Measurements from ENCODE around the gene PLGLB1. TPM values are rescaled to one million over a fixed set of nuclear protein-coding genes. Genes with fewer than 3 reads are reported as not detected.
A peak's percentile ranks its signal among the peaks of the same experiment; 100 is the strongest.
"Not testable (repeated sequence)": the region's sequence is repeated elsewhere in the genome, so short reads cannot be mapped to it uniquely, and the experiment has no call there.

The PLGLB1 gene
- total RNA-seq, 1 donor from 2014 or later, result 2.4 TPM

DNA sequence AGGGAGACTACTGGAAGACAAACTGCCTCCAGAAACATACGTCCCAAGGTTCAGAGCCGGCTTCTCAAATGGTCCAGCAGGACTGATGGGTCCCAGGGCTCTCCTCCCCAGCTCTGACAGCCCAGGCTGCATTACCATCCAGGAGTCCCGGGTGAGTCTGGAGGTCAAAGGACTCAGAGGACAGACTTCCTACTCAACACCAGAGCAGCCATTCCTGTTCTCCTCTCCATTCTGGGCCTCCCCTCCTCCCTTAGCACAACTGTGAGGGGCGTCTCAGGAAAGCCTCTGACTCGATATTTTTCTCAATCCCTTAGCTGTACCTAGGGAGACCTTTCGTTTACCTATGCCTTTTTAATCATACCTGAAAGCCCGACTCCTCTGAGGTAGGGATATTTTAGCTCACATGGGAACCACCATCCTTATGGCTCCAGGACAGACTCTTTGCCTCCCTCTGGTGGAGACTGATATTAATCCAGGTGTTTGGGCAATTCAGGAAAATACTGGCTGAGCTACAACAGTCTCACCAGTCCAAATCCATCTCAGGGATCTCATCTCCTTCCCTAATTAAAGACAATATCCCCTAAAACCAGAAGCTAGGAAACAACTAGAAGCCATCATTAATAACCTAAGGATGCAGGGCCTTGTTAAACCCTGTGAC lies 19.8 kb upstream of the PLGLB1 start:
- H3K4me2 ChIP-seq; H3K9me3 ChIP-seq (ENCODE audit: low read depth); H3K4me3 ChIP-seq; H3K4me1 Mint-ChIP-seq; H4K20me1 ChIP-seq (ENCODE audit: low read depth); DNase-seq (ENCODE audit: low spot score); H3K27ac Mint-ChIP-seq; H3K36me3 Mint-ChIP-seq; H3K79me2 ChIP-seq (ENCODE audit: low read depth); H3K27ac ChIP-seq; H3K4me3 Mint-ChIP-seq; H3K9ac ChIP-seq; H3F3A ChIP-seq (ENCODE audit: low read depth); H3K36me3 ChIP-seq; H3K27me3 Mint-ChIP-seq (ENCODE audit: insufficient read depth, low read depth); H3K27me3 ChIP-seq; H2AFZ ChIP-seq (replicated peaks); H3K9me3 Mint-ChIP-seq; H3K4me1 ChIP-seq: not testable (repeated sequence)
- peak; percentile 45 for TF ChIP-seq CTCF (IDR thresholded peaks at IDR 0.05)

- H4K20me1 ChIP-seq (ENCODE audit: low read depth); DNase-seq (ENCODE audit: low spot score); H3K4me1 ChIP-seq; H3K4me1 Mint-ChIP-seq; H3K27me3 Mint-ChIP-seq (ENCODE audit: insufficient read depth, low read depth); H3K4me3 ChIP-seq; H3K27me3 ChIP-seq; H3K36me3 ChIP-seq; H3K4me2 ChIP-seq; H3K27ac ChIP-seq; H3K4me3 Mint-ChIP-seq; H3K9ac ChIP-seq; H3F3A ChIP-seq (ENCODE audit: low read depth); H3K27ac Mint-ChIP-seq; H3K36me3 Mint-ChIP-seq; H3K79me2 ChIP-seq (ENCODE audit: low read depth); H3K9me3 Mint-ChIP-seq; H2AFZ ChIP-seq (replicated peaks); H3K9me3 ChIP-seq (ENCODE audit: low read depth): not testable (repeated sequence)
Observed at GRCh38 chr2:87028607-87029006, 7.0 kb upstream of the PLGLB1 start.

GRCh38 chr2:87026816-87027215 lies 5.2 kb upstream of the PLGLB1 start:
- not testable (repeated sequence) for H3K27me3 ChIP-seq; H3K36me3 ChIP-seq; H2AFZ ChIP-seq (replicated peaks); H3K9me3 ChIP-seq (ENCODE audit: low read depth); H3K4me2 ChIP-seq; H3K27ac Mint-ChIP-seq; H3K9me3 Mint-ChIP-seq; H3F3A ChIP-seq (ENCODE audit: low read depth); H3K27ac ChIP-seq; H3K27me3 Mint-ChIP-seq (ENCODE audit: insufficient read depth, low read depth); H3K79me2 ChIP-seq (ENCODE audit: low read depth); H3K4me1 ChIP-seq; DNase-seq (ENCODE audit: low spot score); H3K4me1 Mint-ChIP-seq; H3K9ac ChIP-seq; H4K20me1 ChIP-seq (ENCODE audit: low read depth); H3K4me3 Mint-ChIP-seq; H3K4me3 ChIP-seq; H3K36me3 Mint-ChIP-seq

- H2AFZ ChIP-seq (replicated peaks); H3K4me3 ChIP-seq; H3K36me3 ChIP-seq; H3K9ac ChIP-seq; H3F3A ChIP-seq (ENCODE audit: low read depth); H3K4me1 ChIP-seq; H3K9me3 ChIP-seq (ENCODE audit: low read depth); H3K36me3 Mint-ChIP-seq; H3K27ac ChIP-seq; H4K20me1 ChIP-seq (ENCODE audit: low read depth); H3K27me3 Mint-ChIP-seq (ENCODE audit: insufficient read depth, low read depth); H3K4me2 ChIP-seq; H3K27me3 ChIP-seq; H3K4me3 Mint-ChIP-seq; DNase-seq (ENCODE audit: low spot score); H3K27ac Mint-ChIP-seq; H3K79me2 ChIP-seq (ENCODE audit: low read depth); H3K9me3 Mint-ChIP-seq; H3K4me1 Mint-ChIP-seq: not testable (repeated sequence)
Observed at GRCh38 chr2:87025927-87026326, 4.3 kb upstream of the PLGLB1 start.

- H3K4me2 ChIP-seq; H3K27ac ChIP-seq; H3K4me1 ChIP-seq; H4K20me1 ChIP-seq (ENCODE audit: low read depth); H3K27ac Mint-ChIP-seq; H2AFZ ChIP-seq (replicated peaks); H3K4me1 Mint-ChIP-seq; H3K9me3 ChIP-seq (ENCODE audit: low read depth); H3F3A ChIP-seq (ENCODE audit: low read depth); H3K27me3 Mint-ChIP-seq (ENCODE audit: insufficient read depth, low read depth); H3K36me3 Mint-ChIP-seq; H3K36me3 ChIP-seq; H3K79me2 ChIP-seq (ENCODE audit: low read depth); DNase-seq (ENCODE audit: low spot score); H3K9ac ChIP-seq; H3K9me3 Mint-ChIP-seq; H3K4me3 Mint-ChIP-seq; H3K4me3 ChIP-seq; H3K27me3 ChIP-seq: not testable (repeated sequence)
Observed at GRCh38 chr2:87023988-87024615, 2.5 kb upstream of the PLGLB1 start.

DNA sequence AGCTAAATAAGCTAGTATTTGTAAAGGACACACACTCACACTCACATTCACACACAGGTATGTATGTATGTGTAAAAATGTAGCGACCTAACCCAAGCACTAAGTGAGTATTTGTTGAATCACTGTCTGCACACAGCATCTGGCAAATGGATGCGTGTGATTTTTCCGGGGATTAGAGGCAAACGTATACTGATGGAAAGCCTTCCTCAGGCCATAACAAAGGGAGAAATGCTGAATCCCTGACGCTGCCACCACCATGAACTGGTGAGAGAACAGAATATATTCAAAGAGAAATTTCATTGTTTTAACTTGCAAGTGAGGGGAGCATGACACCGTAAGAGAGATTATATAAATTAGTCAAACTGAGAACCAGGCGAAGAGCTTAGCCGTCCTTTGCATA lies 601 bp downstream of the PLGLB1 start:
- H3K27me3 Mint-ChIP-seq (ENCODE audit: insufficient read depth, low read depth); H3K4me1 Mint-ChIP-seq; H3K4me1 ChIP-seq; H3K36me3 ChIP-seq; H3K4me3 ChIP-seq; H3K4me2 ChIP-seq; H4K20me1 ChIP-seq (ENCODE audit: low read depth); H3K36me3 Mint-ChIP-seq; H3F3A ChIP-seq (ENCODE audit: low read depth); H3K9me3 ChIP-seq (ENCODE audit: low read depth); H2AFZ ChIP-seq (replicated peaks); H3K9ac ChIP-seq; H3K4me3 Mint-ChIP-seq; H3K27ac Mint-ChIP-seq; H3K79me2 ChIP-seq (ENCODE audit: low read depth); H3K9me3 Mint-ChIP-seq; H3K27ac ChIP-seq; H3K27me3 ChIP-seq; DNase-seq (ENCODE audit: low spot score): not testable (repeated sequence)

- H3K4me3 ChIP-seq; H3K27me3 ChIP-seq; DNase-seq (ENCODE audit: low spot score); H3K27ac Mint-ChIP-seq; H4K20me1 ChIP-seq (ENCODE audit: low read depth); H3K4me1 ChIP-seq; H3K27ac ChIP-seq; H3K9ac ChIP-seq; H3K36me3 ChIP-seq; H3K4me3 Mint-ChIP-seq; H2AFZ ChIP-seq (replicated peaks); H3K9me3 ChIP-seq (ENCODE audit: low read depth); H3K4me2 ChIP-seq; H3K36me3 Mint-ChIP-seq; H3K27me3 Mint-ChIP-seq (ENCODE audit: insufficient read depth, low read depth); H3F3A ChIP-seq (ENCODE audit: low read depth); H3K4me1 Mint-ChIP-seq; H3K9me3 Mint-ChIP-seq; H3K79me2 ChIP-seq (ENCODE audit: low read depth): not testable (repeated sequence)
Observed at GRCh38 chr2:87019053-87019452, 2.6 kb downstream of the PLGLB1 start.
